HFF-Myc (cell line): ENCODE data around the gene NACA2.
"Not testable (repeated sequence)": the region's sequence is repeated elsewhere in the genome, so short reads cannot be mapped to it uniquely, and the experiment has no call there.

ENCODE experiments used
- DNase-seq: peaks from one replicate; pipeline ENCODE4 v3.0.0-alpha.2; 2011; ENCODE audit warnings: low read depth; ENCODE audit errors: extremely low read depth
- H3K4me3 ChIP-seq: replicated peaks from 2 replicates; pipeline ENCODE4 v1.5.1; 2011; ENCODE audit warnings: low read depth, mild to moderate bottlenecking, control low read depth, low read length
- CTCF ChIP-seq: IDR thresholded peaks from 2 replicates; pipeline ENCODE4 v1.5.1; 2012; ENCODE audit warnings: mild to moderate bottlenecking, low read depth, low read length, control low read depth; ENCODE audit errors: missing control alignments

NACA2 gene

GRCh38 chr17:61632826-61633225 is 41.8 kb upstream of the NACA2 start:
- no peak for DNase-seq
- no peak overlapping the region for H3K4me3 ChIP-seq
- no peak for TF ChIP-seq CTCF

DNA sequence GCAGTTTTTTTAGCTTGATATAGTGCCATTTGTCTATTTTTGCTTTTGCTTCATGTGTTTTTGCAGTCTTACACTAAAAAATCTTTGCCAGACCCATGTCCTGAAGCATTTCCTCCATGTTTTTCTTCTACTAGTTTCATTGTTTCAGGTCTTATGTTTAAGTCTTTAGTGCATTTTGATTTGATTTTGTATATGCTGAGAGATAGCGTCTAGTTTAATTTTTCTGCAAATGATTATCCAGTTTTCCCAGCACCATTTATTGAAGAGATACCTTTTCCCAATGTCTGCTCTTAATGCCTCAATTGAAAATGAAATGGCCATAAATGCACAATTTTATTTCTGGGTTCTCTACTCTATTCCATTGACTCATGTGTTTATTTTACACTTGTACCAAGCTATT is 40.8 kb upstream of the NACA2 start:
- TF ChIP-seq CTCF: no peak
- DNase-seq: no peak
- H3K4me3 ChIP-seq: no peak overlapping the region

- not testable (repeated sequence) for DNase-seq, H3K4me3 ChIP-seq
Observed at GRCh38 chr17:61628158-61628557, 37.1 kb upstream of the NACA2 start.

- no peak overlapping the region for H3K4me3 ChIP-seq
- DNase-seq: no peak
- TF ChIP-seq CTCF: no peak
Observed at GRCh38 chr17:61627658-61628057, 36.6 kb upstream of the NACA2 start.

GRCh38 chr17:61627125-61627524 is 36.1 kb upstream of the NACA2 start:
- DNase-seq: no peak
- H3K4me3 ChIP-seq: no peak overlapping the region
- no peak for TF ChIP-seq CTCF

DNA sequence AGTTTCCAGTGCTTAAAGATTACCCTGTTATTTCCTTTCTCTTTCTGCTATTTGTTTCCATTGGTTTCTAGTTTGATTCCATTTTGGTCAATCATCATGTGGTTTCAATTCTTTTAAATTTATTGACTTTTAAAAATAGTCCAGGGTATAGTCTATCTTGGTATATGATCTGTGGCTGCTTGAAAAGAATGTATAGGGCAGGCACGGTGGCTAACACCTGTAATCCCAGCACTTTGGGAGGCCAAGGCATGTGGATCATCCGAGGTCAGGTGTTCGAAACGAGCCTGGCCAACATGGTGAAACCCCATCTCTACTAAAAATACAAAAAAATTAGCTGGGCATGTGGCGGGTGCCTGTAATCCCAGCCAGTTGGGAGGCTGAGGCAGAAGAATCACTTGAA is 34.5 kb upstream of the NACA2 start:
- TF ChIP-seq CTCF: no peak
- no peak overlapping the region for H3K4me3 ChIP-seq
- no peak for DNase-seq

- TF ChIP-seq CTCF: no peak
- no peak overlapping the region for H3K4me3 ChIP-seq
- no peak for DNase-seq
Observed at GRCh38 chr17:61624951-61625350, 33.9 kb upstream of the NACA2 start.

DNA sequence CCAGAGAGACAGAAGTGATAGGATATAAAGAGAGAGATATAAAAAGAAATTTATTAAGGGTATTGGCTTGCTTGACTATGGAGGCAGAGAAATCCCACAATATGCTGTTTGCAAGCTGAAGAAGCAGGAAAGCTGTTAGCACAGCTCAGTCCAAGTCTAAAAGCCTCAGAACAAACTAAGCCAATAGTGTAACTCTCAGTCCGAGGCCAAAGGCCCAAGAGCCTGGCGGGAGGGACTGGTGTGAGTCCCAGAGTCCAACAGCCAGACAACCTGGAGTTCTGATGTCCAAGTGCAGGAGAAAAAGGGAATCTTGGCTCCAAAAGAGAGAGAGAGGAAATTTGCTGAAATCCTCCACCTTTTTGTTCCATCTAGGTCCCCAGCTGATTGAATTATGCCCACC is 30.3 kb upstream of the NACA2 start:
- H3K4me3 ChIP-seq: no peak overlapping the region
- DNase-seq: no peak
- no peak for TF ChIP-seq CTCF
